ENCODE results near the gene SPINK7.

SPINK7 gene

DNA sequence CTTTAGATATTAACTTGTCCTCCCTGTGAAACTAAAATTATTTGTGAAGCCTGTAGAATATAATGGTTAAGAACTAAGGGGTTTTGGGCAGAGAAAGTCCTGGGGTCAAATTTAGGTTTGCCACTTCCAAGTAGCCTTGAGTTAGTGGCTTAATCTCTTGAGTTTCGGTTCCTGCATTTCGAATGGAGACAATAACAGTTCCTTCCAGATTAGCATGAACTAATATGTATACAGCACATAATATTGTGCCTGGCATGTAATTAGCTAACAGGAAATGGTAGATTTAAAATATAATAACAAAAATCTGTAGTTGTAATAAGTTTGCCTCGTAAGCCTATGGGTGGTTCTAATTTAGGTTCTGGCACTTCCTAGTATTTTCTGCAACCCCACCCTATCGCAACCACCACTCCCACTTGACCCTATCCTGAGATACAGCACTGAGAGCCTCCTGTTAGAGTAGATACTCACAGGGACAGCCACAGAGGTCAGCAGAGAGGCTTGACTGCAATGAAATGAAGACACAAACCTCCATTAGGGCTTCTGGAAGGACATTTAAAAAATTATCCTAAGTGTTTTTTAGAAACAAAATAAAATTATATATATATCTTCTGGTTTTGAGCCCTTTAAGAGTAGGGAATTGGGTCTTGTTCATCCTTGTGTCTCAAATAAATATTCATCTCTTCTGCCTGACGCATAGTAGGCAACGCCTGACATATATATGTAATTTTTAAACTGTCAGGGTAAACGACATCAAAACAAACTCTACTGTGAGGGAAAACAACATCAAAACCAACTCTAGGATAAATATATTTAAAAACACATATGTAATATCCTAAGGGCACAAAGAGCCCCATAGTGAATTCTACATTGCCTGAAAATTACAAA, 31.6 kb downstream of the SPINK7 start:
- no peak for ATAC-seq

DNA sequence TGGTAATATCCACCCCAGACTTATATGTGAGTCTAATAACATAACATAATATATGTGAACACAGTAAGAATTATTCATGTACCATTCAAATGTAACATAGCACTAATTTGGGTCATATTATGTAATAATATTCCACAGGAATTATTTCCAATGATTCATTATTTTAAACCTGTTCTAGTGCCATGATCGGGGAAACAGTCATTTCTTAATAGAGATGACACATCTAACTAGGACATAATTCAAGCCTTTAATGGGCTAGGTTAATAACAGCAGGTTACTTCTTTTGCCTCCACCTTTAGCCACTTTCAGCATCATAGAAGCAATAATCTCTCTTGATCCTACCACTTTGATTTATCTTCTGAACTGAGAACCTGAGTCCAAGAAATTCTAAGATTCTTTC, 35.5 kb downstream of the SPINK7 start:
- ATAC-seq = no peak

GRCh38 chr5:148352696-148353095, 40.5 kb downstream of the SPINK7 start:
- ATAC-seq = no peak

- no peak for ATAC-seq
Measured at GRCh38 chr5:148353634-148354033, 41.4 kb downstream of the SPINK7 start.

- ATAC-seq = no peak
Measured at GRCh38 chr5:148364343-148364742, 52.1 kb downstream of the SPINK7 start.
